ENCODE results near the gene IDH3A. TPM values are rescaled to one million over a fixed set of nuclear protein-coding genes. Genes with fewer than 3 reads are reported as not detected.

Gene IDH3A
- total RNA-seq, 6 experiments from 2014 or later: 22.0 to 46.5 (median 34.6) TPM

- Histone ChIP-seq H3K27me3 (no peaks in the 10 kb centered on the region), H3K36me3 (peaks cover 0 to 64% (median 10%) of the 10 kb centered on the region in 4 donors), H3K4me3 (no peak overlapping the region), H3K9me3 (no peaks in the 10 kb centered on the region), H3K27ac (no peak overlapping the region), H3K4me1 (no peaks in the 10 kb centered on the region)
- intact Hi-C loops (cut with DNase I): no loop called here
- ATAC-seq: no peak
- no peak for DNase-seq
- WGBS (ENCODE audit: insufficient coverage, low coverage, low lambda C conversion rate, missing lambda C conversion rate): 100% methylated on average over 2 of the region's 3 CpGs
- TF ChIP-seq CTCF (IDR thresholded peaks at IDR 0.05) (no peak), POLR2A (IDR thresholded peaks at IDR 0.05) (no peak)
Measured at GRCh38 chr15:78159395-78159794, 10.2 kb downstream of the IDH3A start.

GRCh38 chr15:78162038-78162437 is 12.9 kb downstream of the IDH3A start:
- 89% methylated on average over 13 of the region's 13 CpGs for WGBS (ENCODE audit: insufficient coverage, low coverage, low lambda C conversion rate, missing lambda C conversion rate)
- Histone ChIP-seq H3K27me3 (no peaks in the 10 kb centered on the region), H3K9me3 (no peaks in the 10 kb centered on the region), H3K4me1 (no peaks in the 10 kb centered on the region), H3K27ac (no peak overlapping the region), H3K36me3 (peaks cover 0 to 85% (median 23%) of the 10 kb centered on the region in 4 donors), H3K4me3 (no peak overlapping the region)
- intact Hi-C loops (cut with DNase I): no loop called here
- TF ChIP-seq POLR2A (IDR thresholded peaks at IDR 0.05): no peak
- no peak for TF ChIP-seq CTCF (IDR thresholded peaks at IDR 0.05)
- DNase-seq: peak in 1 of 3 donors; percentile 37
- ATAC-seq: no peak

GRCh38 chr15:78164010-78164409 is 14.8 kb downstream of the IDH3A start:
- no peaks in the 10 kb centered on the region for H3K4me1 ChIP-seq
- intact Hi-C loops (cut with DNase I): no loop called here
- H3K36me3 ChIP-seq: peaks cover 0 to 90% (median 25%) of the 10 kb centered on the region in 4 donors
- no peak overlapping the region for H3K27ac ChIP-seq
- ATAC-seq (no peak), DNase-seq (peak in 1 of 3 donors; percentile 0)
- no peaks in the 10 kb centered on the region for H3K9me3 ChIP-seq
- TF ChIP-seq POLR2A (IDR thresholded peaks at IDR 0.05) (no peak), CTCF (IDR thresholded peaks at IDR 0.05) (no peak)
- H3K4me3 ChIP-seq: no peak overlapping the region
- H3K27me3 ChIP-seq: no peaks in the 10 kb centered on the region
- WGBS (ENCODE audit: insufficient coverage, low coverage, low lambda C conversion rate, missing lambda C conversion rate): 90% methylated on average over 1 of the region's 2 CpGs

GRCh38 chr15:78167227-78167888 is 18.2 kb downstream of the IDH3A start:
- intact Hi-C loops (cut with DNase I): no loop called here
- no peaks in the 10 kb centered on the region for H3K9me3 ChIP-seq
- no peaks in the 10 kb centered on the region for H3K27me3 ChIP-seq
- TF ChIP-seq CTCF (IDR thresholded peaks at IDR 0.05) (no peak), POLR2A (IDR thresholded peaks at IDR 0.05) (no peak)
- H3K27ac ChIP-seq: no peak overlapping the region
- no peak for DNase-seq
- peak in 1 of 4 donors; percentile 29 for ATAC-seq
- no peak overlapping the region for H3K4me3 ChIP-seq
- peaks cover 0 to 77% (median 35%) of the 10 kb centered on the region in 4 donors for H3K36me3 ChIP-seq
- no peaks in the 10 kb centered on the region for H3K4me1 ChIP-seq
- 85% methylated on average over 10 of the region's 10 CpGs for WGBS (ENCODE audit: insufficient coverage, low coverage, low lambda C conversion rate, missing lambda C conversion rate)

Data from right lobe of liver (tissue), 6 donors.